AG09319 (cell line): ENCODE results near the gene RNF125.

Source experiments
- DNase-seq: peaks from one replicate; pipeline ENCODE4 v3.0.0-alpha.2; 2010; ENCODE audit warnings: low read depth; ENCODE audit errors: extremely low read depth
- TF ChIP-seq, protein P1 (sequence below): IDR thresholded peaks from 2 replicates; pipeline ENCODE4 v1.5.1; 2011; ENCODE audit warnings: low read depth, mild to moderate bottlenecking, inconsistent platforms, low read length, moderate library complexity

RNF125 gene

DNA sequence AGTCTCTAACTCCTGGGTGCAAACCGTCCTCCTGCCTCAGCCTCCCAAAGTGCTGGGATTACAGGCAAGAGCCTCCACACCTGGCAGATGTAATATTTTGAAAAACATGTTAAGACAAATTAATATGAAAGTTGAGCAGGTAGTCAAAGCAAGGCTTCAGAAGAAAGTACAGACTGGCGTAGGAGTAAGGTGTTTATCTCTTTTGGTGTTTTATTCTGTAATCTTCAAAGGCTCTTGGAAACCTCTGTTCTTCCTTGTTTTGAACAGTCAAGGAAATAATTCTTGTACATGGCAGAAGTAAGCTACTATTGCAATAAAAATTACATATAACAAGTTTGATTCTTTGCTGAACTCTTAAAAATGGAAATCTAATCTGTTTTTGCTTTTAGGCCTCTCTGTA, 78.3 kb downstream of the RNF125 start:
- TF ChIP-seq, protein P1, sequence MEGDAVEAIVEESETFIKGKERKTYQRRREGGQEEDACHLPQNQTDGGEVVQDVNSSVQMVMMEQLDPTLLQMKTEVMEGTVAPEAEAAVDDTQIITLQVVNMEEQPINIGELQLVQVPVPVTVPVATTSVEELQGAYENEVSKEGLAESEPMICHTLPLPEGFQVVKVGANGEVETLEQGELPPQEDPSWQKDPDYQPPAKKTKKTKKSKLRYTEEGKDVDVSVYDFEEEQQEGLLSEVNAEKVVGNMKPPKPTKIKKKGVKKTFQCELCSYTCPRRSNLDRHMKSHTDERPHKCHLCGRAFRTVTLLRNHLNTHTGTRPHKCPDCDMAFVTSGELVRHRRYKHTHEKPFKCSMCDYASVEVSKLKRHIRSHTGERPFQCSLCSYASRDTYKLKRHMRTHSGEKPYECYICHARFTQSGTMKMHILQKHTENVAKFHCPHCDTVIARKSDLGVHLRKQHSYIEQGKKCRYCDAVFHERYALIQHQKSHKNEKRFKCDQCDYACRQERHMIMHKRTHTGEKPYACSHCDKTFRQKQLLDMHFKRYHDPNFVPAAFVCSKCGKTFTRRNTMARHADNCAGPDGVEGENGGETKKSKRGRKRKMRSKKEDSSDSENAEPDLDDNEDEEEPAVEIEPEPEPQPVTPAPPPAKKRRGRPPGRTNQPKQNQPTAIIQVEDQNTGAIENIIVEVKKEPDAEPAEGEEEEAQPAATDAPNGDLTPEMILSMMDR = no peak
- no peak for DNase-seq

DNA sequence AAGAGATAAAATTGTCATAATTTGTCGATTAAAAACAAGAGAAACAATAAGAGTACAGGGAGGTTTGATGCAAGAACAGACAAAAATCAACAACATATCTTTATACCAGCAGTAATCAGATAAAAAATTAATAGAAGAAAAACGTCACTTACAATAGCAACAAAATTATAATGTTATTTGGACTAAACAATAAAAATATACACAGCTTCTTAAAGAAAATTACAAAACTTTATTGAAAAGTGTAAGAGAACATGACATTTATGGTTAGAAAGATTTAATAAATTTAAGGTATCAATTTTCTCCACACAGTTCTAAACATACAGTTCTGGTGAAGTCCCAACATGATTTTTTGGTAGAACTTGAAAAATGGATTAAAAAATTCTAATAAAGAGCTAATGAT, 85.9 kb downstream of the RNF125 start:
- TF ChIP-seq, protein P1 = no peak
- no peak for DNase-seq

DNA sequence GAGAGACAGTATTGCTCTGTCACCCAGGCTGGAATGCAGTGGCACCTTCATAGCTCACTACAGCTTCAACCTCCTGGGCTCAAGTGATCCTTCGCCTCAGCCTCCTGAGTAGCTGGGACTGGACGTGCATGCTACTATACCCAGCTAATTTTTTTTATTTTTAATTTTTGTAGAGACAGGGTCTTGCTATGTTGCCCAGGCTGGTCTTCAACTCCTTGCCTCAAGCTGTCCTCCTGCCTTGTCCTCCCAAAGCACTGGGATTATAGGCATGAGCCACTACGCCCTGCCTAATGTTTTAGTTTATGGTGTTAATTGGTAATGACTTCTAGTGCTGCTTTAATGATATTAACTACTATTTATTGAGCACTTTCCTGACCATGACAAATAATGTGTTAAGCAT, 91.4 kb downstream of the RNF125 start:
- TF ChIP-seq, protein P1 = no peak
- no peak for DNase-seq

DNA sequence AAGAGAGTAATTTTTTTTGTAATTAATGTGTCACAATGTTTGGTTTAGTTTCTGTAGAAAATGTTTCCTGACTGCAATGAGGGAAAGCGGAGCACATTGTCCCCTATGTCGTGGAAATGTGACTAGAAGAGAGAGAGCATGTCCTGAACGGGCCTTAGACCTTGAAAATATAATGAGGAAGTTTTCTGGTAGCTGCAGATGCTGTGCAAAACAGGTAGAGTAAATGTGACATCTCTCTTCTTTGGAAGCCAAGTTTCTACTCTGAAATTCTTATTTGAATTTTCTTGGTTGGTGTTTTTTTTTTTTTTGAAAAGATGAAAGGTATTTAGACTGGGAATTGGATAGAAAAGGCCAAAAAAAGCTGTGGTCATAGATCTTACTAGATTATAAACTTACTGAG, 93.1 kb downstream of the RNF125 start:
- TF ChIP-seq, protein P1 = no peak
- no peak for DNase-seq

DNA sequence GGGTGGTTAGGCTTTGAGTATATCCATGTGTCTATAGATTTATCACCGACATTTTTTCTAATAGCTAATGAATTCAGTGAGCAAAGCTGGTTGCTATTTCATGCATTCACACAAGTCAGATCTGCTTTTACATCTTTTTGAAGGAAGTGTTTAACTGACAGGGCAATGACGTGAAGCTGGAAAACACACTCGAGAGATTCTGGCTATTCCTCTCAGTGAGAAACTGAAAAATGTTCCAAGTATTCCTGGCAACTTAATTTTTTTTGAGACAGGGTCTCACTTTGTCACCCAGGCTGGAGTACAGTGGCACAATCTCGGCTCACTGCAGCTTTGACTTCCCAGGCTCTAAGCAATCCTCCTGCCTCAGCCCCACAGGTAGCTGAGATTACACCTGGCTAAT, 94.2 kb downstream of the RNF125 start:
- TF ChIP-seq, protein P1 = no peak
- no peak for DNase-seq

DNA sequence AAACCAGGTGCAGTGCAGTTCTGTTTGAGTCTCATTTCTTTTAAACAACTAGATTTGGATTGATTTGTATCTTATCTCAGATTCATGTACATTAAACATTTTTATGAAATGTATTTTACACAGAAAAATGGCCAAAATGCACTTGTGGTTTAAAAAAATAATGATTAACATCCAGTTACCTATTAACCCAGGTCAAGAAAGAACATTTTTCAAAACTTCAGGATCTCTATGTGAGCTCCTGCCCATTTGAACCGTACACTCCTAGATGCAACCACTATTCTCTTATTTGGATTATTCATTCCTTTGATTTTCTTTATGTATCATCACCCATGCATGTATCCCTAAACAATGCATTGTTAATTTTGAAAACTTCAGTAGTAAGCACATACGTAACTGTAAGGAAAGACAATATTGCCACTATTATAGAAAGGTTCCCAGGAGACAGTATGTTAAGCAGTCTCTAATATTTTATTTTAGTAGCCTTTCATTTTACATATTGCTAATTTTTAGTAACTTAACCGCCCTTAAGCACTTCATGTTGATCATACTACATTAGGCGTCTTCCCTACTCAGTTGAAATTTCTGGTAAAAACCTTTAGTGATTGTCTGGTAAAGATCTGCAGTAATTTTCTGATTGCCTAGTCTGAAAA, 95.8 kb downstream of the RNF125 start:
- DNase-seq = no peak
- TF ChIP-seq, protein P1 = no peak

DNA sequence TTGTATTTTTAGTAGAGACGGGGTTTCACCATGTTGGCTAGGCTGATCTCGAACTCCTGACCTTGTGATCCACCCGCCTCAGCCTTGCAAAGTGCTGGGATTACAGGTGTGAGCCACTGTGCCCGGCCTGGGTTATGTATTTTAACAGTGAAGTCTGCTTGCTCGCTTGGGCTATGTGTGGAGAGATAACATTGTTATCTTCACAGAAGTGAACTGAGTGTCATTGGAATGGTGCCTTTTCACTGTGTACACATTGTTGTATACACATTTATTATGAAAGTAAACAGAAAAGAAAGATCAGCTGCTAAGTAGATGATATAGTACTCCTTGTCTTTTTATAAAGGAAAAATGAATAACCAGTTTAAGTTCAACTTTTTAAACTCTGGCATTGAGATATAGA, 103.4 kb downstream of the RNF125 start:
- DNase-seq = no peak
- TF ChIP-seq, protein P1 = no peak
